Measurements from ENCODE around the gene FKBP1B. TPM values are rescaled to one million over a fixed set of nuclear protein-coding genes. Genes with fewer than 3 reads are reported as not detected.
A peak's percentile ranks its signal among the peaks of the same experiment; 100 is the strongest.

FKBP1B gene
- total RNA-seq = 16.5 and 30.0 TPM in 2 replicates

DNA sequence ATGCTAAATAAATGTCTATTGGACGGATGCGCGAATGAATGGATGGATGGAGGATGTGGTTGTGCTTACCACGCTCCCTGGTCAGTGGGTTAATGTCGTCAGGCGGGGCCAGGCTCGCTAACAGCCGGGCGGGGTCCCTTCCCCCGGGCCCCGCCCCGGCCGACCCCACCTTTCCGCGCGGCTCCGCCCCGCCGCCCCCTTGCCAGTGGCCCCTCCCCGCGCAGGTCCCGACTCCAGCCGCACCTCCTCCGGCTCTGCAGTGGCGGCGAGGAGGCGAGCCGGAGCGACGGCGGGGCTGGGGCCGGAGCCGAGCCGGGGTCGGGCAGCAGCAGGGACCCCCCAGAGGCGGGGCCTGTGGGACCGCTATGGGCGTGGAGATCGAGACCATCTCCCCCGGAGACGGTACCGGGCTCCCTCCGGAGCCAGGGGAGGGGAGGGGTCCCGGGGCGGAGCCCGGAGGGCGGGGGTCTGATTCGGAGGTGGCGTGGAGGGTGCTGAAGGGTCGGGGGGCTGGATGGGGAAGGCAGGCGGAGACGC, at the start of gene FKBP1B:
Gene FKBP1B, plus strand, starts transcription at position 257 of the 537 bp plus-strand sequence. Its CDS starts 109 bp downstream, at position 366.
- peak; percentile 57 for DNase-seq (ENCODE audit: low read depth)
- H3K27me3 ChIP-seq (ENCODE audit: control insufficient read depth, insufficient read depth, low read length) = no peaks in the 10 kb centered on the region
- no peak for FAIRE-seq
- H3K36me3 ChIP-seq (ENCODE audit: control insufficient read depth, insufficient read depth, low read length) = no peaks in the 10 kb centered on the region
- peak within 1 kb of the TSS; percentile 76 for H3K4me3 ChIP-seq (ENCODE audit: low read depth, low read length)
- TF ChIP-seq, protein P1, sequence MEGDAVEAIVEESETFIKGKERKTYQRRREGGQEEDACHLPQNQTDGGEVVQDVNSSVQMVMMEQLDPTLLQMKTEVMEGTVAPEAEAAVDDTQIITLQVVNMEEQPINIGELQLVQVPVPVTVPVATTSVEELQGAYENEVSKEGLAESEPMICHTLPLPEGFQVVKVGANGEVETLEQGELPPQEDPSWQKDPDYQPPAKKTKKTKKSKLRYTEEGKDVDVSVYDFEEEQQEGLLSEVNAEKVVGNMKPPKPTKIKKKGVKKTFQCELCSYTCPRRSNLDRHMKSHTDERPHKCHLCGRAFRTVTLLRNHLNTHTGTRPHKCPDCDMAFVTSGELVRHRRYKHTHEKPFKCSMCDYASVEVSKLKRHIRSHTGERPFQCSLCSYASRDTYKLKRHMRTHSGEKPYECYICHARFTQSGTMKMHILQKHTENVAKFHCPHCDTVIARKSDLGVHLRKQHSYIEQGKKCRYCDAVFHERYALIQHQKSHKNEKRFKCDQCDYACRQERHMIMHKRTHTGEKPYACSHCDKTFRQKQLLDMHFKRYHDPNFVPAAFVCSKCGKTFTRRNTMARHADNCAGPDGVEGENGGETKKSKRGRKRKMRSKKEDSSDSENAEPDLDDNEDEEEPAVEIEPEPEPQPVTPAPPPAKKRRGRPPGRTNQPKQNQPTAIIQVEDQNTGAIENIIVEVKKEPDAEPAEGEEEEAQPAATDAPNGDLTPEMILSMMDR (IDR thresholded peaks at IDR 0.05; ENCODE audit: insufficient read depth, low read length, severe bottlenecking) = no peak

DNA sequence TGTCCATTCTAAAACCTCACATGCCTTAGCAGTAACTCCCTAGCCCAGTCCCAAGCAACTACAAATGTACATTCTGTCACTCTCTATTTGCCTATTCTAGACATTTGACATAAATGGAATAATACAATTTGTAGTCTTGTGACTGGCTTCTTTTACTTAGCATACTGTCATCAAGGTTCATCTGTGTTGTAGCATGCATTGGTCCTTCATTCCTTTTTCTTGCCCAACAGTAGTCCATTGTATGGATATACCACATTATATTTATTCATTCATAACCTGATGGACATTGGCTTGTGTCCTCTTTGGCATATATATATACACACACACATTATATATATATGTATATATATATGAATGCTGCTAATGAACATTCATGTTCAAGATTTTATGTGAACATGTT, 41.8 kb upstream of the FKBP1B start:
- DNase-seq (ENCODE audit: low read depth) = no peak
- no peak overlapping the region for H3K4me3 ChIP-seq (ENCODE audit: low read depth, low read length)
- no peak for FAIRE-seq
- TF ChIP-seq, protein P1 (IDR thresholded peaks at IDR 0.05; ENCODE audit: insufficient read depth, low read length, severe bottlenecking) = no peak
- no peaks in the 10 kb centered on the region for H3K36me3 ChIP-seq (ENCODE audit: control insufficient read depth, insufficient read depth, low read length)
- H3K27me3 ChIP-seq (ENCODE audit: control insufficient read depth, insufficient read depth, low read length) = no peaks in the 10 kb centered on the region

DNA sequence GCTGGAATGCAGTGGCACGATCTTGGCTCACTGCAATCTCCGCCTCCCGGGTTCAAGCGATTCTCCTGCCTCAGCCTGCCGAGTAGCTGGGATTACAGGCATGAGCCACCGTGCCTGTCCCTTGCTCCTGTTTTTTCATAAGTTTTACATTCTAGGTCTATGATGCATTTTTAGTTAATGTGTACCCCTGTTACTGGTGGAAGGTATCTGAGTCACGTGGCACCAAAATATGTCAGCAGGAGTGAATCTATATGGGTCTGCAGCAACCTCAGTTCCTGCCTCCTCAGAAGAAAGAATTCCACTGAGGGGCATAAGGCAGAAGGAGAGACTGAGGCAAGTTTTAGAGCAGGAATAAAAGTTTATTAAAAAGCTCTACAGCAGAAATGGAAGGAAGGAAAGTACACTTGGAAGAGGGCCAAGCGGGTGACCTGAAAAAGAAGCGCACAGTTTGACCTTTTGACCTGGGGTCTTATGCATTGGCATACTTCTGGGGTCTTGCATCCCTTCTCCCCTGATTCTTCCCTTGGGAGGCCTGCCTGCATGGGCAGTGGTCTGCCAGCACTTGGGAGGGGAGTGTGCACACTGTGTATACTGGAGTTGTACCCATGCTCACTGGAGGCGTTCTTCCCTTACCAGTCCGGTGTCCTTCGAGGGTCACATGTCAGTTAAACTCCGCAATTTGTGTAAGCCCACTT, 40.7 kb upstream of the FKBP1B start:
- FAIRE-seq (no peak), DNase-seq (ENCODE audit: low read depth) (no peak)
- H3K4me3 ChIP-seq (ENCODE audit: low read depth, low read length) = no peak overlapping the region
- H3K36me3 ChIP-seq (ENCODE audit: control insufficient read depth, insufficient read depth, low read length) = no peaks in the 10 kb centered on the region
- H3K27me3 ChIP-seq (ENCODE audit: control insufficient read depth, insufficient read depth, low read length) = no peaks in the 10 kb centered on the region
- TF ChIP-seq, protein P1 (IDR thresholded peaks at IDR 0.05; ENCODE audit: insufficient read depth, low read length, severe bottlenecking) = no peak

DNA sequence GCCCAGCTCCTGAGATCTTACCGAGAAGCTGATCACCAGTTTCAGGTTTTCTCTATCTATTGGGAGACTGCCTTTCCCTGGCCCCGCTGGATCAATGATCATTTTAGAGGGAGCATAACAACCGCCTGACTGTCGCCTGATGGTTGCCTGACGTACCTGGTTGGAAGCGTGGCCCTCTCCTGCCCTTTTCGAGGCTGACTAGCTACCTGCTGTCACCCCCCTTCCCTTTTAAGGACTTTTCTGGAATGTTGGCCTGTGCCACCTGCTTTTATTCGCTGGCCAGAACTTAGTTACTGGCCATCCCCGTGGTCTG, 40.2 kb upstream of the FKBP1B start:
- TF ChIP-seq, protein P1 (IDR thresholded peaks at IDR 0.05; ENCODE audit: insufficient read depth, low read length, severe bottlenecking) = no peak
- H3K4me3 ChIP-seq (ENCODE audit: low read depth, low read length) = no peak overlapping the region
- DNase-seq (ENCODE audit: low read depth) (no peak), FAIRE-seq (no peak)
- no peaks in the 10 kb centered on the region for H3K27me3 ChIP-seq (ENCODE audit: control insufficient read depth, insufficient read depth, low read length)
- no peaks in the 10 kb centered on the region for H3K36me3 ChIP-seq (ENCODE audit: control insufficient read depth, insufficient read depth, low read length)

DNA sequence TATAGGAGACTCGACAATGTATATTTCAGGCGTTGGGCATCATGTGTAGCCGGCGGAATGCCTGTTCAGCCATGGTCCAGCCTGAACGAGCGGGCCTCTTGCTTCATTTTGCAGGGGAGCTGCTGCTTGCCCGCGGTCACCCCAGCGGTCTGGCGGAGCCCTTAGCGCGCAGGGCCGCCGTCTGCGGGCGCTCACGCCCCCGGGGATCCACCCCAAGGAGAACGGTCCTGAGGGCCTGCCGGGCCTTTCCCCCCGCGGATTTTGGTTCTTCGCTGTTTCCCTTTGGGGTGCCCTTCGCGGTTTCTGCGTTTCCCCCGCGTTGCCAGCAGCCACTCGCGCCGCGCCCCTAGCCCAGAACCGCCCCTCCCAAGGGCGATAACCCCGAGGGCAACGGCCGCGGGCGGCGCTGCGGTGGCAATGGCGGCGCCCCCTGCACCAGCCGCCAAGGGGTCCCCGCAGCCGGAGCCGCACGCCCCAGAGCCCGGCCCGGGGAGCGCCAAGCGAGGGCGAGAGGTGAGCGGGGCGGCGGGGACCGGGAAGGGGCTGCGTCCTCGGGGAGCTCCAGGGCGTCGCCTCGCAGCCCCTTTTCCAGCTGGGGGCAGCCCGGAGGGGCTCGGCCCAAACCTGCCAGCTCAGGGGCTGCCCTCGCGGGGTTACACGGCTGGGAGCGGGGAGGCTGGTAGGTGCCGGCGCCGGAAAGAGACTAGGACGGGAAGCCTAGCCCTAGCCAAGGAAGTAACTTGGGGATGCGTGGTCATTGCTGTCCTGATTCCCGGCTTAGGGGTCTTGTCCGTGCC, 39.7 kb upstream of the FKBP1B start, which contains the start of gene MFSD2B:
Gene MFSD2B, plus strand, starts transcription at position 406 of the 797 bp plus-strand sequence. Its CDS starts 12 bp downstream, at position 418.
- no peak for FAIRE-seq
- Histone ChIP-seq H3K4me3 (ENCODE audit: low read depth, low read length) (peak within 1 kb of the TSS; percentile 39), H3K27me3 (ENCODE audit: control insufficient read depth, insufficient read depth, low read length) (no peaks in the 10 kb centered on the region), H3K36me3 (ENCODE audit: control insufficient read depth, insufficient read depth, low read length) (no peaks in the 10 kb centered on the region)
- TF ChIP-seq, protein P1 (IDR thresholded peaks at IDR 0.05; ENCODE audit: insufficient read depth, low read length, severe bottlenecking) = no peak
- no peak for DNase-seq (ENCODE audit: low read depth)

Measured in bronchial epithelial cell (primary cell).